Activated T-helper 1 cell treated with anti-CD3 and anti-CD28 coated beads, Interleukin-2, amount 50 U/mL, for 16 hours (primary cell): ENCODE results near the gene HADH.

ENCODE experiments used
- DNase-seq, 2 donors: peaks; one replicate each; pipeline ENCODE4 v3.0.0-alpha.2; 2020; ENCODE audit warnings: low read depth in 1 of 2, low spot score in 1 of 2

The HADH gene

DNA sequence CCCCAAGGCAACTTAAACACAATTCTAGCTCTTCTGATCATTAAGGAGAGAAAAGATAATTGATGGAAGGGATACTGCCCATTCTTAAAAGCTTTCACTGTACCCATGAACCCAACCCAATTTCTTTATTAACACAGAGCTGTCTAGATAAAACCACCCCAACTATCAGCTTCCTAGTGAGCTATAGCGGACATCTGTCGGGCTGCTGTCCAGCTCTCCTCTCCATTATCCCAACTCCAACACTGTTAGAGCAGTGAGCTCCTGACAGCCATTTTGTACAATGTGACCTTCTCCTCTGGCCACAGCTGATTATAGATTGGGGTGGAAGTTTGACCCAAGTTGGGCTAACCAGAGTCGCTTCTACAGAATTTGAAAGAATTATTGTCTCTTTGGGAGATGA lies 66.1 kb downstream of the HADH start:
- no peak for DNase-seq

DNA sequence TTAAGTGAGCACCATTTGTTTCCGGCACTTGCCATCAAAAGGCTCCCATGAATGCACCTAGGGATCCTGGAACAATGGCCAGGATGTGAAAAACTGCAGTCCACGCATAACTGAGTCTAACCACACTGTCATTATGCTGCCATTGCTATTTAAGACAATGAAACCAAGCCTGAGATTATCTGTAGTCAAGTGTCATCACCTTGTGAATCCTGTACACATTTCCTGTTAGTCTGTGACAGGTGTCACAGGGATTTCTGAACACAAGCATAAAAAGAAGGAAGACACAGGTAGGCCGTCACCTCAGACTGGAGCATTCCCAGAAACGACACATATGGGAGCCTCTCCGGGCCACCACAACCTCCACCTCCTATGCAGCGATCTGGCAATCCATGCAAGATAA lies 66.7 kb downstream of the HADH start:
- no peak for DNase-seq

DNA sequence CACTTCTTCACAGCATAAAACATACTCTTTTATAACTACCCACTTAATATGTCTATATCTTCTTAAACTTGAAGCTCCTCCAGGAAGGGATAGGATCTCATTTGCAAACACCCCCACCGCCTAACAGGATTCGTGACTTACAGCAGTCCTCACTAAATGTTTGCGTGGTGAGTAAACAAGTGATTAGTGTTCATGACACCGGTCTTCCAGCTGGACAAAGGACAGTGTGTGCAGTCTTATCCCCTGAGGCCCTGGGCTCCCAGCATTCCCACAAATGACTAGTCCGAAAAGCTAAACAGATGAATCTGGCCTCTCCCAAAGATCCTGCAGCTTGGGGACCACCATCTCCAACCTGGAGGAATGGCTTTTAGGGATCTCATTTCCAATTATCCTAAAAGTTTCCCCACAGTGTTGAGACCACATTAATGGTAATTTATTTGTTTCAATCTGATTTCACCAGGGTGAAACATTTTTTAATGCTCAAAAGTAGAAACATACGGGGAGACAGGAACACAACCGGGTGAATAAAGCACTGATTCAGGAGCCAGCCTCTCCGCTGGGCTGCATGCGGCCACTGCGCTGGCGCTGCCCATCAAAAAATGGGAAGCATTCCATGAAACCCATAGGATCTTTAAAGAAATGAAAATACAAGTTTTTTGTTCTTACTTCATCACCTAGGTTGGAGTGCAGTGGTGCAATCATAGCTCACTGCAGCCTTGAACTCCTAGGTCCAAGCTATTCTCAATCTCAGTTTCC lies 69.2 kb downstream of the HADH start:
- DNase-seq, result no peak

DNA sequence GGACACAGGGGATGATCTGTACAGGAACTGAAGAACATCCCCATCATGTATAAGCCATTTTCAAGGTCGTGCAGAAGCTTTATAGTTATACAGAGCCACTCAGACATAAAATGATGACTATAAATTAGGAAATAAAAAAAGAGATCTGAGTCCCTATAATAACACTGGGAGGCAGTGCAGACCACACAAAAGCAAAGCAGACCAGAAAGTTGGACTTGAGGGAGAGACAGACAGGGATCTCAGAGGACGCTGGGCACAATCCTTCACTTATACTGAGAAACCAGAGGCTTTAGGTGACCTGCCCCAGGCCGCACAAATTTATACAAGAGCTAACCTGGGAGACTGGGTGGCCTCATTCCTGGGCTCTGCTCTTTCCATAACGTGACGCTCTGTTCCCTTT lies 70.5 kb downstream of the HADH start:
- no peak for DNase-seq

DNA sequence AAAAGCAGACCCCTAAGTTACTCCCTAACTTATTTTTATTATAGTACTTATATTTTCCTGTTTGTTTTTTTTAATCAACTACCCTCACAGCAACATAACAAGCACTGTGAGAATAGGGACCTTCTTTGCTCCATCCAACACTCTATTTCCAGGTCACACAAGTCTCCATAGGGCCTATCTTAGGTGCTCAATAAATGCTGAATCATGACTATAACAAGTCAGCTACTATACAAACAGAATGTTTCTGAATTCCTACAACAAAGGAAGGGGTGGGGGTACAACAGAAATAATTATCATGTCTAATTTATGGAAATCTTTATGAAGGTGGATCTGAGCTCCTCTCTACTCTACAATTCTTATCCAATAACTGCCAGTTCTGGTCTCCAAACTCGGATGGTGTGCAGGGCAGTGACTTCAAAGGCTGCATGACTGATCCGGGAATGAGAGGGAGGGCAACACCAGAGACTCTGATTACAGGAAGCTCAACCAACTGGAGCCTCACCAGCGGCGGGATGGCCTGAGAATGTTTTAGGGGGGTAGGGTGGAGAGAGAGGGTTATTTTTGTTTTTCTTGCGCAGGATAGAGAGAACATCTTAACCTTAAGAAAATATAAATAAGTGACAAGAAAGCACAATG lies 71.1 kb downstream of the HADH start:
- no peak for DNase-seq

DNA sequence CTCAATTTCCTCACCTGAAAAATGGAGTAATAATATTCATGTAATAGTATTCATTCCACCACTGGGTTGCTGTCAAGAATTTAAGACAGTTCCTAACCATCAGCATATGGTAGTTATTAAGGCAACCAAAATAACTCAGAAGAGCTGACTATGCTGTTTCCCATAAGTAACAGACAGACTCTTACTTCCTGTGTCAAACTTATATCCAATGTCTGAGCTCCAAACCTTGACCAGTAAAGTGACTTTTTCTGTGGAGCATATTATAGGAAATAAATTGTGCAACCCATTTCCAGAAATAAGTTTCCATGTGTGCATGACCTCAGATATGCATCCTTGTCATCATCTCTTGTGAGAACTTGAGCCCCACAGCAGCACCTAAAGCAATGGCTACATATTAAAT lies 78.8 kb downstream of the HADH start:
- no peak for DNase-seq

DNA sequence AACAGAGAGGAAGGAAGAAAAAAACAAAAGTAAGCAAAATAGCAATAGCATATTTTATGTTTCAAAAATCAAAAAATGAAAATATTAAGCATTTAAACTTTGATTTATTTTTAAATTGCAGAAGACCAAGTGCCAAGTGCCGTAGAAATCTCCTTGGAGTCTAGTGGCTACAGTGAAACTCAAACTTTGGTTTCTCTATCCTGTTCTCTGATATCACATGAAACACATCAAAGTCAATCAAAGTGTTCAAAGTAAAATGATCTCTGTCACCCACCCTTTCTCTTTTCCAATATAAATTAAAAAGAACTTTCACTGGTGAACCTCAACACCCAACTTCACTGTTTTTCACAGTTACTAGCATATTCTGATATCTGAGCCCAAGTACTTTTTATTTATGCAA lies 81.1 kb downstream of the HADH start:
- DNase-seq, result no peak

DNA sequence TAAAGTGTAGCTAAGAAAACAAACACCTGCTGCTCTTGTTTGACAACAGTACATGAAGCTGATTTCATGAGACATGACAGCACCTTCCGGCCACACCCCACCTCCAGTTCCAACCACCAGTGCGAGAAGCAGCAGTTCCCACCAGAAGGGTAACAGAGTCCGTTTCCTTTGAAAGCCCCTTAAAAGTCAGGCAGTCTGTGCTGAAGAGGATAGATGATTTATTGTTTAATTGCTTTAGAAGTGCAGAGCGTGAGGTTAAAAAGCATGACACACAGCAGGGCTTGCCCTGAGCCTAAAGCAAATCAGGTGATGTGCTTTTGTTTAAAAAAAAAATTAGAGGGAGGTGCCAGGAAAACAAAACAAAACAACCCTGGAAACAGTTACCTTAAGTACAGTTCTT lies 82.6 kb downstream of the HADH start:
- DNase-seq, result peak; percentile 13 to 20

DNA sequence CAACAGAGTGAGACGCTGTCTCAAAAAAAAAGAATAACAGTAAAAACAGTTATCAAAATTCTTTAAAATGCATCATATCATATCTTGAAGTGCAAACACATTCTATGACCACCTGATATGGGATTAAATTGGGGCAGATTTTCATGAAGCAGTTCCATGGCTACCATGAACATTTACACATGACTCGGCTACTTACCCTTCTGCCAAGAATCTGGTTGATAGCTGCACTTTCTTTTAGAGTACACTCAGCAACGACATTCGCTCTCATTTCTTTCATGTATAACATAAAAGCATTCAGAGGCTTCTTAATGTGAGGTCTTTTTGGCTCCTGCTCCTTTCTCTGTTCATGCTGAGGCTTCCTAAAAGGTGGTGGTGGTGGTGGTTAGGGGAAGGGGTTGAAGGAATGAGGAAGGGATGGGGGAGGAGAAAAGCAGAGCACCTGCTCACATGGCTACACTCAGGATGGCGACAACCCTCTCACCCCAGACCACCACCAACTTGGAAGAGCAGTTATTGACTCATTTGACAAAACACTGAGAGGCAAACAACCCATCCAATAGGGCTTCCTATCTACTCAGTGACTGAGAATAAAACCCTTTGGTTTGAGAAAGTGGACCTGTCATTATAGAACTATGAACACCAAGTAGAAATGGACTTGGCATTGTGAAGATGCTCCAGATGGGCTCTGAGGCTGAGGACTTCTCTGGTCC lies 88.5 kb downstream of the HADH start:
- DNase-seq, result no peak

DNA sequence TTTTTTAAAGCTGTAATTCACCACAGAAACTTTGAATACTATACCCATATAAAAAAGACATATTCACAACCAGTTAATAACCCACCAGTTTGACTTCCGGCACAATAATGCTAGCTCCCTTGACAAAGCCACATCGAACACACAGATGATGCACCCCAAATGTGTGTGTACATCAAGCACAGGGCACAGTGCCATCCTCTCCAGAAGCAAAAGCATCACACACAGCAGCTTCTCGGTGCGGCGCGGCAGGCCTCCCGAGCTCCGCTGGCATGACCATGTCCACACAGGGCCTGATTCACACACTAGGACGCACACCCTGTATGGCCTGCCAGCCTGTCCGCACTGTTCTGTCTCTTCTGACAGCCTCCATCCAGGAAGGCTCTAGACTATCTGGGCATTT lies 91.1 kb downstream of the HADH start:
- DNase-seq, result no peak

DNA sequence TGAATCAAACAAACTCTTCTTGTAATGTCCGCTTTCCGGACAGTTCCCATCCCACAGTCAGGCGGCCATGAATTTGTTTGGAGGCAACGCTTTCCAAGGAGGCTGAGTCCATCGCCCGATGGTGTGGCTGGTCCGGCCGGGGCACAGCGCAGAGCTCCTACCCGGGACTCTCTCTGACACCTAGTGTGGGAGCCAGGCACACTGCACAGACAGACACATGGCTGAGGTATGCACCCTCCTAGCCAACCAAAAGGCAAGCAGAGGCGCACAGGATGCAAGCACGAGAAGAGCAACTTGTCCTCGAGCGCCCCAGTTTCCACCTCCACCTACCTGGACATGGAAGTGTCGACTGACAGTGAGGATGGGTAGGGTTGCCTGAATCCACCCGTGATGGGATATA lies 91.6 kb downstream of the HADH start:
- DNase-seq, result no peak
